GM23338 (cell line): ENCODE results near the gene SAA2. TPM values are rescaled to one million over a fixed set of nuclear protein-coding genes. Genes with fewer than 3 reads are reported as not detected.

ENCODE experiments used
- ATAC-seq: fragments of 200-7000 bp; cut with Tn5 transposase; 3 replicates; pipeline ENCODE4 v1.9.1; 2020
- DNase-seq: peaks from one replicate; pipeline ENCODE4 v3.0.0-alpha.2; 2015; ENCODE audit warnings: low spot score
- H2AFZ ChIP-seq: fragments of 200-600 bp; sonication (generic); 2 replicates; pipeline ENCODE4 v1.8.0; 2016; ENCODE audit warnings: antibody characterized with exemption, mild to moderate bottlenecking, moderate library complexity
- H3F3A ChIP-seq: fragments of 200-600 bp; sonication (generic); replicated peaks from 2 replicates; pipeline ENCODE4 v1.8.0; 2017; ENCODE audit warnings: antibody characterized with exemption, mixed run types, low read depth
- H3K27ac ChIP-seq: fragments of 200-600 bp; sonication (generic); 2 replicates; pipeline ENCODE4 v1.6.1; 2016; ENCODE audit warnings: low read depth
- H3K27me3 ChIP-seq: fragments of 200-600 bp; sonication (generic); 2 replicates; pipeline ENCODE4 v1.8.0; 2016; ENCODE audit warnings: mild to moderate bottlenecking, mixed run types, moderate library complexity; ENCODE audit not compliant: insufficient read depth
- H3K36me3 ChIP-seq: fragments of 200-600 bp; sonication (generic); 2 replicates; pipeline ENCODE4 v1.8.0; 2016; ENCODE audit warnings: mild to moderate bottlenecking; ENCODE audit not compliant: insufficient read depth
- H3K4me1 ChIP-seq: fragments of 200-600 bp; sonication (generic); 2 replicates; pipeline ENCODE4 v1.8.0; 2016; ENCODE audit warnings: mild to moderate bottlenecking, moderate library complexity; ENCODE audit not compliant: insufficient read depth
- H3K4me2 ChIP-seq: fragments of 200-600 bp; sonication (generic); 2 replicates; pipeline ENCODE4 v1.7.1; 2017; ENCODE audit warnings: mixed run types
- H3K4me3 ChIP-seq: fragments of 200-600 bp; sonication (generic); 2 replicates; pipeline ENCODE4 v1.6.1; 2016; ENCODE audit warnings: mixed run types
- H3K79me2 ChIP-seq: fragments of 200-600 bp; sonication (generic); replicated peaks from 2 replicates; pipeline ENCODE4 v1.8.0; 2017; ENCODE audit warnings: mild to moderate bottlenecking; ENCODE audit not compliant: insufficient read depth
- H3K9me2 ChIP-seq: fragments of 200-600 bp; sonication (generic); 2 replicates; pipeline ENCODE4 v1.8.0; 2017; ENCODE audit not compliant: insufficient read depth
- H4K20me1 ChIP-seq: fragments of 200-600 bp; sonication (generic); replicated peaks from 2 replicates; pipeline ENCODE4 v1.8.0; 2017; ENCODE audit warnings: mild to moderate bottlenecking; ENCODE audit not compliant: insufficient read depth
- H3K27ac Mint-ChIP-seq: 2 replicates; pipeline ENCODE4 v1.8.0; 2020; ENCODE audit warnings: inconsistent platforms, mild to moderate bottlenecking, moderate library complexity, mixed read lengths
- H3K27me3 Mint-ChIP-seq: 3 replicates; pipeline ENCODE4 v1.8.0; 2022; ENCODE audit warnings: low read depth, mild to moderate bottlenecking, moderate library complexity, mixed read lengths, inconsistent platforms; ENCODE audit not compliant: insufficient read depth, poor library complexity
- H3K36me3 Mint-ChIP-seq: 3 replicates; pipeline ENCODE4 v1.8.0; 2021; ENCODE audit warnings: low read depth, mild to moderate bottlenecking, inconsistent platforms, moderate library complexity, mixed read lengths
- H3K4me1 Mint-ChIP-seq: 3 replicates; pipeline ENCODE4 v1.8.0; 2020; ENCODE audit warnings: mild to moderate bottlenecking, inconsistent platforms, mixed read lengths
- H3K4me3 Mint-ChIP-seq: 3 replicates; pipeline ENCODE4 v1.8.0; 2021; ENCODE audit warnings: moderate library complexity, mild to moderate bottlenecking, inconsistent platforms, mixed read lengths
- H3K9me3 Mint-ChIP-seq: 3 replicates; pipeline ENCODE4 v1.8.0; 2020; ENCODE audit warnings: moderate library complexity, mild to moderate bottlenecking, inconsistent platforms, mixed read lengths
- CREB1 ChIP-seq: fragments of 250-450 bp; sonication (Bioruptor Pico); IDR thresholded peaks from 2 replicates; pipeline ENCODE4 v1.5.0; 2020; ENCODE audit warnings: low read depth, mild to moderate bottlenecking, moderate library complexity
- CTCF ChIP-seq, 2 experiments: fragments of 200-600 bp in 1 of 2; sonication (generic) in 1 of 2; conservative IDR thresholded peaks; 2 replicates each; pipeline versions ENCODE4 v1.5.1 to v1.6.1; 2016 to 2017; ENCODE audit warnings: antibody characterized with exemption in 2 of 2, low read depth in 2 of 2, mild to moderate bottlenecking in 2 of 2, moderate library complexity in 1 of 2
- ETS1 ChIP-seq: IDR thresholded peaks from 2 replicates; pipeline ENCODE4 v1.6.1; 2016; ENCODE audit warnings: antibody characterized with exemption
- EZH2phosphoT487 ChIP-seq: fragments of 200-600 bp; sonication (generic); IDR thresholded peaks from one replicate; pipeline ENCODE4 v1.8.1; 2018; ENCODE audit warnings: antibody characterized with exemption; ENCODE audit not compliant: unreplicated experiment
- JUNB ChIP-seq: IDR thresholded peaks from one replicate; pipeline ENCODE4 v1.6.1; 2016; ENCODE audit warnings: antibody characterized with exemption; ENCODE audit not compliant: unreplicated experiment
- POLR2AphosphoS5 ChIP-seq: IDR thresholded peaks from 2 replicates; pipeline ENCODE4 v1.6.1; 2016; ENCODE audit warnings: antibody characterized with exemption, low read depth
- REST ChIP-seq: IDR thresholded peaks from one replicate; pipeline ENCODE4 v1.6.1; 2018; ENCODE audit warnings: antibody characterized with exemption; ENCODE audit not compliant: unreplicated experiment
- ZNF114 ChIP-seq: fragments of 250-450 bp; sonication (Bioruptor Pico); IDR thresholded peaks from 2 replicates; pipeline ENCODE4 v1.5.0; 2020; ENCODE audit warnings: mild to moderate bottlenecking, moderate library complexity
- ZNF331 ChIP-seq: fragments of 250-450 bp; sonication (Bioruptor Pico); IDR thresholded peaks from 2 replicates; pipeline ENCODE4 v1.5.0; 2020; ENCODE audit warnings: low read depth, mild to moderate bottlenecking, moderate library complexity
- ZNF462 ChIP-seq: fragments of 250-450 bp; sonication (Bioruptor Pico); IDR thresholded peaks from 2 replicates; pipeline ENCODE4 v1.5.0; 2020; ENCODE audit warnings: mild to moderate bottlenecking, moderate library complexity
- polyA plus RNA-seq: library from polyadenylated mRNA; unstranded; fragments of >200 nt; fragmentation: Nextera tagmentation; extraction: Ambion mirVana; gene quantifications from 2 replicates; pipeline ENCODE4 v1.2.1, GENCODE V29; 2016
- total RNA-seq: library from RNA; depleted of rRNA; stranded (reverse); fragments of >200 nt; shearing (Covaris generic); gene quantifications from 2 replicates; pipeline ENCODE4 v1.2.3, GENCODE V29; 2014

SAA2 gene
- total and polyA plus RNA-seq, 2 experiments from 2014 or later: not detected

GRCh38 chr11:18209058-18209457, 39.4 kb downstream of the SAA2 start (continued):
- TF ChIP-seq ETS1 (no peak), JUNB (no peak), REST (no peak)

GRCh38 chr11:18204771-18205170, 43.7 kb downstream of the SAA2 start:
- Histone ChIP-seq H4K20me1 (no peaks in the 10 kb centered on the region), H3K79me2 (no peaks in the 10 kb centered on the region), H3K27ac (no peak overlapping the region), H3F3A (no peaks in the 10 kb centered on the region), H3K9me2 (no peaks in the 10 kb centered on the region), H3K36me3 (no peaks in the 10 kb centered on the region), H3K27me3 (peaks cover 16% of the 10 kb centered on the region), H3K4me3 (no peak overlapping the region), H3K4me2 (no peak overlapping the region), H3K4me1 (no peaks in the 10 kb centered on the region), H2AFZ (no peak overlapping the region)
- no peak for DNase-seq
- no peaks in the 10 kb centered on the region for H3K36me3 Mint-ChIP-seq
- H3K4me1 Mint-ChIP-seq: no peaks in the 10 kb centered on the region
- peaks cover 3% of the 10 kb centered on the region for H3K27me3 Mint-ChIP-seq
- no peak for ATAC-seq
- 0 out of 3 replicates have a peak, but pooled peaks cover 2% of the 10 kb centered on the region for H3K9me3 Mint-ChIP-seq
- no peak overlapping the region for H3K27ac Mint-ChIP-seq
- H3K4me3 Mint-ChIP-seq: no peak overlapping the region
- TF ChIP-seq ZNF462 (CRISPR knock-in tag) (no peak), EZH2phosphoT487 (no peak), ZNF114 (CRISPR knock-in tag) (no peak), JUNB (no peak), ZNF331 (CRISPR knock-in tag) (no peak), CTCF (conservative IDR thresholded peaks at IDR 0.05; ENCODE audit: low read depth in 2 of 2) (no peak), CREB1 (CRISPR knock-in tag) (no peak), ETS1 (no peak), POLR2AphosphoS5 (no peak)
